GM12892 (cell line): ENCODE data around the gene NANS.

Source experiments
- POLR2A ChIP-seq: IDR thresholded peaks from 2 replicates; pipeline ENCODE4 v1.6.1; 2011; ENCODE audit warnings: low read depth, low read length, control low read depth
- POLR2AphosphoS5 ChIP-seq: IDR thresholded peaks from 2 replicates; pipeline ENCODE4 v1.6.1; 2011; ENCODE audit warnings: low read depth, low read length, control low read depth
- TAF1 ChIP-seq: IDR thresholded peaks from 2 replicates; pipeline ENCODE4 v1.6.1; 2011; ENCODE audit warnings: low read depth, mild to moderate bottlenecking, control low read depth, low read length, borderline replicate concordance

DNA sequence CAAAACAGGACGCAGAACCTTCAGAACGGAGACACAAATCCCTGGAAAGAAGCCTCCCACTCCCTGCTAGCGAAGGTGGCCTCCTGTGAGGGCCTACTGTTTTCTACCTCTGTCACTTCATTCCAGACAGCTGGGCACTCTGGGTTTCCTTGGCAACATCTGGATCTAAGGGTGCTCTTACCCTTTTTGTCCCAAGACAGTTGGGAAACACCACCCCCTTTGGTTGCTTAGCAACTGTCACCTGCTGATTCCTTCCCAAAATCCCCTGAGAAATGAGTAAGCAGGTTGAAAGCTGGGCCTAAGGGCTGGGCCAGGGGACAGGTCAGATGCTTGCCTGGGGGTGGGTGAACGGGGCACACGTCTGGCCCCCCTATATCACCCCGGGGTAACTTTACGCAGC is 29.4 kb downstream of the NANS start:
- TF ChIP-seq POLR2A (no peak), TAF1 (no peak), POLR2AphosphoS5 (no peak)
